CD4-positive, alpha-beta T cell treated with Interleukin-17A for 4 hours (primary cell): ENCODE results near the gene WDR5.
"Not testable (repeated sequence)": the region's sequence is repeated elsewhere in the genome, so short reads cannot be mapped to it uniquely, and the experiment has no call there.

Experiments used
- DNase-seq: peaks from one replicate; pipeline ENCODE4 v3.0.0-alpha.2; 2020; ENCODE audit warnings: mixed read lengths

The WDR5 gene

GRCh38 chr9:134135343-134136117 is at the start of gene WDR5:
WDR5 (plus strand) TSS chr9:134136082; CDS start chr9:134139878, 3,796 bp downstream.
- peak; percentile 93 for DNase-seq

- no peak for DNase-seq
Measured at GRCh38 chr9:134088063-134088725, 47.7 kb upstream of the WDR5 start.

DNA sequence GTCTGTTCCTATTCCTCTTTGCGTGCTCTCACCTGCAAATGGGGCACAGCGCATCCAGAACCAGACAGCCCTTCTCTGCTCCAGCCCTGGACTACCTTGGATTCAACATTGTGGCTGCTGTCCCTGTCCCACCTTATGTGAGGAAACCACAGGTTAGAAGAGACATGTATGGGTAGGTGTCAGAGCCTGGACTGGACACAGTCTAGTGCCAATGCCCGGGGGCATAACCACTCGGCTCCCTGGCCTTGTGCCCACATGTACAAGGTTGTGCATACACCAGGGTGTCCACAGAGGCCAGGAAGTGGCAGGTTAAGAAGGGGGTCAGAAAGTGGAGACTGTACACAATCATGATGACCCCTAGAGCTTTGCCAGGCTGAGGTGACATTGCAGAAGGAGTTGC is 45.9 kb upstream of the WDR5 start:
- DNase-seq: no peak

- DNase-seq: peak; percentile 68
Measured at GRCh38 chr9:134099123-134099761, 36.6 kb upstream of the WDR5 start.

DNA sequence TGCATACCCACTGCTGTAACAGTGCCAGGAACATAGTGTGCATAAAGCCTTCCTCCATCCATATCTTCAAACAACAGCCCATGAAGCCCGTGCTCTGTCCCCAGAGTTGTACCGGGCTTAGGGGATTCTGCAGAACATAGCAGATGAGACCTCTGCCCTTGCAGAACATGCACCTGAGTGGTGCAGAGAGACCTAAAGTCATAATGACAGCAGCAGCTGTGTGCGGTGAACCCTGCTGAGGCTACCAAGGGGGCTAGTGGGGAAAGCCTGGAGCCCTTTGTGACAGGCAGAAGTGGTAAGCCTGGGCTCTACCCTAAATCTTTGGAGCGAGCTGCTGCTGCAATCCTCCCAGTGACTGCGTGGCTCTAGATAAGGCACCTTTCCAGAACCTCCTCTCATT is 35.8 kb upstream of the WDR5 start:
- DNase-seq: no peak

GRCh38 chr9:134101133-134101532 is 34.7 kb upstream of the WDR5 start:
- not testable (repeated sequence) for DNase-seq

DNA sequence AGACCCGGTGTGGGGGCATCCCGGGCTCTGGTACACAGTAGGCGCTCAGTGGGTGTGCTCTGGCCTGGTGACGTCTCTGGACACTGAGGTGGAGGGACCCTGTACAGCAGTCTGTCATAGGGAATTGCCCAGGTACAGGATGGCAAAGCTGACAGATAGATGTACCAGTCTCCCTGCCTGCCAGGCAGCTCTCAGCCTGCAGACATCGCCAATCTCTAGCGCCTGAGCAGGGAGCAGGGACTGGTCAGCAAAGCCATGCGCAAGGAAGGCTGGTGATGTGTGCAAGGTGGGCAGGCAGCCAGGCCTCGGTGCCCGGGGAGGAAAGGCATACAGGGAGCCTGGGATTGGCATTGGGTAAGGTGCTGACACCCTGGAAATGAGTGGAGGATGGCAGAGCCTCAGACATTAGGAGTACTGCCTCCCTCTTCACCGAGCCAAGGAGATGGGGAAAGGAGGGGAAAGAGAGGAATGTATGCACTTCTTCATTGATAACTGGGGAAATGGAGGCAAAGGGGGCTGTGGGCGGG is 34.2 kb upstream of the WDR5 start:
- DNase-seq: no peak

DNA sequence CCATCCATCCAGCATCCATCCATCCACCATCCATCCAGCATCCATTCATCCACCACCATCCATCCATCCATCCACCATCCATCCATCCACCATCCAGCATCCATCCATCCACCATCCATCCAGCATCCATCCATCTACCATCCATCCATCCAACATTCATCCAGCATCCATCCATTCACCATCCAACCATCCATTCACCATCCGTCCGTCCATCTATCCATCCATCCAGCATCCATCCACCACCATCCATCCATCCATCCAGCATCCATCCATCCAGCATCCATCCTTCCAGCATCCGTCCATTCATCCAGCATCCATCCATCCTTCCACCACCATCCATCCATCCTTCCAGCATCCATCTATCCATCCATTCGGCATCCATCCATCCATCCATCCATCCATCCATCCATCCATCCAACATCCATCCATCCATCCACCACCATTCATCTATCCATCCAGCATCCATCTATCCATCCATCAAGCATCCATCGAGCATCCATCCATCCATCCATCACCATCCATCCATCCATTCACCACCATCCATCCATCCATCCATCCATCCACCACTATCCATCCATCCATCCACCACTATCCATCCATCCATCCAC is 32.4 kb upstream of the WDR5 start:
- no peak for DNase-seq

DNA sequence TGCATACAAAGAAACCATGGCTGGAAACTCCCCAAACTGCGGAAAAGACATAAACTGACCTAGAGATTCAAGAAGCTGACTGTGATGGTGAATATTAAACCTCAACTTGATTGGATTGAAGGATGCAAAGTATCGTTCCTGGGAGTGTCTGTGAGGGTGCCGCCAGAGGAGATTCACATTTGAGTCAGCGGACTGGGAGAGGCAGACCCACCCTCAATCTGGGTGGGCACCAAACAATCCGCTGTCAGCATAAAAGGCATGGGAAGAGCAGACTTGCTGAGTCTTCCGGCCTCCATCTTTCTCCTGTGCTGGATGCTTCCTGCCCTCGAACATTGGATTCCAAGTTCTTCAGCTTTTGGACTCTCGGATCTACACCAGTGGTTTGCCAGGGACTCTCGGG is 24.8 kb upstream of the WDR5 start:
- DNase-seq: no peak

DNA sequence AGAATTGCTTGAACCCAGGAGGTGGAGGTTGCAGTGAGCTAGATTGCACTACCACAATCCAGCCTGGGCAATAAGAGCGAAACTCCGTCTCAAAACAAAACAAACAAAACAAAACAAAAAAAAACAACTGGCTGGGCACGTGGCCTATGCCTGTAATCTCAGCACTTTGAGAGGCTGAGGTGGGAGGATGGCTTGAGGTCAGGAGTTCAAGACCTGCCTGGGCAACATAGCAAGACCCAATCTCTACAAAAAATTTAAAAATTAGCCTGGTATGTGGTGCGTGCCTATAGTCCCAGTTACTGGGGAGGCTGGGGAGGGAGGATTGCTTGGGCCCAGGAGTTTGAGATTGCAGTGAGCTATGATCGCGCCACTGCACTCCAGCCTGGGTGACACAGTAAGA is 23.3 kb upstream of the WDR5 start:
- DNase-seq: no peak

GRCh38 chr9:134118972-134119371 is 16.9 kb upstream of the WDR5 start:
- not testable (repeated sequence) for DNase-seq

DNA sequence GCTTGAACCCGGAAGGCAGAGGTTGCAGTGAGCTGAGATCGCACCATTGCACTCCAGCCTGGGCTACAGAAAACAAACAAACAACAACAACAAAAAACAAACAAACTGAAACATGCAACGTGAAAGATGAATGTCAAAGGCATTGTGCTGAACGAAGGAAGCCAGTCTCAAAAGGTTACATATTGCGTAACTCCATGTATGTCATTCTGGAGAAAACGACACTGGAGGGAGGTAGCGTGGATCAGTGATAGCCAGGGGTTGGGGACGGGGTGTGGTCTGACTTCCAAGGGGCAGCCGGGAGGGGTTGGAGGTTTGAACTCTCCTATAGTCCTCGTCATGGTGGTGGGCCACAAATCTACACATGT is 12.1 kb upstream of the WDR5 start:
- DNase-seq: no peak

GRCh38 chr9:134125413-134126095 is 10.3 kb upstream of the WDR5 start:
- no peak for DNase-seq

DNA sequence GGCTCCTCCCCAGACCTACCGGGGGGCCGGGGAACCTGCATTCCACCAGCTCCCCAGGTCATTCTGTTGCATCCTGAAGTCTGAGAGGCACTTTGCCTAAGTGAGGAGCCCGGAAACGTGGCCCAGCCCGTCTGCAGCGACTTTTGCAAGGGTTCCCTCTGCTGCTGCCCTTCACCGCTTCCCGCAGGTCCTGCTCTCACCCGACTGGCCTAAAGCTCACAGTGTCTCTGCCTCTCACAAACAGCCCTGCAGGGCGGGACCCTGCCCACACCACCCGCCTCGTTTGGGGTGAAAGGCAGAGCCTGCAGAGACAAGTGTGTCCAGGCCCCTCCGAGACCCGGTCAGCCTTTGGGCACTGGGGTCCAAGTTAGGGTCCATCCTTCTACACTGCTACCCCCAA is 9.5 kb upstream of the WDR5 start:
- no peak for DNase-seq

DNA sequence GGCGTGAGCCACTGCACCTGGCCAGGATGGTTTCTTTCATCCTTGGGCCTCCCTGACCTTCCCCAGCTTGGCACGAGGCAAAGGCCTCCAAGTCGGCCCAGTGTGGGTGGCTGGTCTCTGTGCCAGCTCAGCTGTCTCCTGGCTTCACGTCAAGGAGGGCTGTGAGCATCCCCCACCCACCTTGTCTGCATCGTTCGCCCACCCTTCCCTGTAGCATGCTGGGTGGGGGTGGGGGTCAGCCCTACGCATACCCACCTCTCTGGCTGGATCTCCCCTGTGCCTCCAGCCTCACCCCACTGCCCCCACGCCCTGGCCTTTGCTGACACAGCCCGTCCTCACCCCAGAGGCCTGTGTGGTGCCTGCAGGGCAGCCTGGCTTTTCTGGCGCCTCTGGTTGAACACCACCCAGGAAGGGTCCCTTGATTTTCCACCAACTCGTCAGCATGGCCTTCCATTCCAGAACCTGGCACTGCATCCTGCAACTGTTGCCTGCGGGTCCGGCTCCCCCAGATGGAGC is 8.8 kb upstream of the WDR5 start:
- DNase-seq: no peak

GRCh38 chr9:134127616-134128015 is 8.3 kb upstream of the WDR5 start:
- DNase-seq: no peak

DNA sequence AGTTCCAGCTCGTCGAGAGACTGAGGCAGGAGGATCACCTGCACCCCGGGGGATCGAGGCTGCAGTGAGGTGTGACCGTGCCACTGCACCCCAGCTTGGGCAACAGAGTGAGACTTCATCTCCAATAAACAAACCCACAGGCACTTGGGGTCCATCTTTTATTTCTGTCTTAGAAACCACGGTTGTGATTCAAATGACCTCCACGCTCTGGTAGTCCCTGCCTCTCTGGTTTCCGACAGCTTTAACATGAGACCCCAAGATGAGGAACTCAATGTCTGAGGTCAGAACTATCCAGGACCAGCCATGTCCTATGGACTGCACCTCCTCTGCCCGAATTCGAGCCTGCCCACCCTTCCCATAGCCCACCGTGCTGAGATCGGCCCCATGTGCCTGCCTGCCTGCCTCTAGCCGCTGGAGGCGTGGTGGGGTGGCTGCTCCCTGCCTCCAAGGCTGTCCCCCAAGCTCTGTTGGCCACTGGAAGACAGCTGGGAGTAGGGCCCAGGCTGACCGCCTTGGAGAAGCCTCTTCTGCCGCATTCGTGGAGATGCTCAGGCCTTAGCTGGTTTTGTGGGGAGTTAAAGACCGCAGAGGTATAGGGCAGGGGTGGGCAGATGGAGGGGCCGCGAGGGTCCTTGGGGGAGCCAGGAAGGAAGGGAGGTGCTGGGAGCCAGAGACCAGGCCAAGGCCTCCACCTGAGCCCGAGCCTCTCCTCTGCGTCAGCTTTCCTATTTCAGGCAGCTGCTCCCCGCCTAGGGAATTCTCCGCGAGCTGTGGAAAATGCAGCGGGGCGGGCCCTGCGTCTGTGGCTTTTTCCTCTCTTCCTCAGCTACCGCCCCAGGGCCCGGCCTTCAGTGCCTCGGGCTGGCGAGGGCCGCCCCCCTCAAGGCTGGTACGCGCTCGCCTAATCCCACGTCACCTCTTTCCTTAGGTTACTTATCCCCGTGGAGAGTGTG is 6.9 kb upstream of the WDR5 start:
- no peak for DNase-seq

DNA sequence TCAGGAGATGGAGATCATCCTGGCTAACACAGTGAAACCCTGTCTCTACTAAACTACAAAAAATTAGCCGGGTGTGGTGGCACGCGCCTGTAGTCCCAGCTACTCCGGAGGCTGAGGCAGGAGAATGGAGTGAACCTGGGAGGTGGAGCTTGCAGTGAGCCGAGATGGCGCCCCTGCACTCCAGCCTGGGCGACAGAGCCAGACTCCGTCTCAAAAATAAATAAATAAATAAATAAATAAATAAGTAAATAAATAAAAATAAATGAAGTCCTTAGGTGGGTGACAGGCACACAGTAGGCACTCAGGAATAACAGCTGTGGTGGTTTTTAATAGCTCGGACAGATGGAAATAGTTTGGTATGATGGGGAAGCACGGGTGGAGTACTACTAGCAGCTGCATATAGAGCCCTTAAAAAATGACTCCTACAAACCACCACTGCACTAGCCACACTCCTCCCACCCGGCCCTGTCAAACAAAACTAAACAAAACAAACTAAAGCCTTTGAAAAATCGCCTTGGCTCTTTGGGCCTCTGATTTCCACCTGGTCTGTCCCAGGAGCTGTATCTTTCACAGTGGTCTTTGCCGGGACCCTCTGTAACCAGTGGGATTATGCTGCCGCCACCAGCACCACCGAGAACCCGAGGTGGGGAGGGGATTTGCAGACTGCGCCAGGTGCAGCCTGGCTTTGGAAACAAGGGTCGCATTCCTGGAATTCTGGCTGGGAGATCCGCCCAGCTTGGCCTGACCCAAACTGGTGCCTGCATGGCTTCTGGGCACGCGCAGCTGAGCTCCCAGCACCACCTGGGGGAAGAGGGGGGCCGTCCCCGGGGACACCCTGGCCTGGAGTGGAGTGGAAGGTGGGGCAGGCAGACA is 5.1 kb upstream of the WDR5 start:
- DNase-seq: no peak

- DNase-seq: no peak
Measured at GRCh38 chr9:134131471-134132207, 4.2 kb upstream of the WDR5 start.
